ENCODE measurements around the gene RAB1B.
A peak's percentile ranks its signal among the peaks of the same experiment; 100 is the strongest.
"Not testable (repeated sequence)": the region's sequence is repeated elsewhere in the genome, so short reads cannot be mapped to it uniquely, and the experiment has no call there.

The RAB1B gene

DNA sequence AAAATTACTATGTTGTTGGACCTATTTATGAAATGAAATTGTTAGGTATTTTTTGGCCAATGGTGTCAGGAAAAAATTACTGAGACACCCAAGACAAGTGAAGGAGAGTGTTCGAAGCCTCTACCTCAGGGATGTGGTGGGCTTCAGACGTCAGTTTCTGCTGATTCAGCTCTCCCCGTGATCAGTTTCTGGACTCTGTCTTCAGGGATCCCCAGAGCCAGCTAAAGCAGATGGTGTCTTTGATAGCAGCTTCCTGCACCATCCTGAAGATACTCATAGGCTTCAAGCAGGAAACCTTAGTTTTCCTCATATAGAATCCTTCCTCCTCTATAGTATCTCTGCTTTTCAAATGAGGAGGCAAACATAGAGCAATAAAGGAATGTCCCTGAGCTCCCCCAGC is 41.0 kb downstream of the RAB1B start:
- H2AFZ ChIP-seq (ENCODE audit: low read length): no peak overlapping the region
- H2BK12ac ChIP-seq (ENCODE audit: low read length): no peak overlapping the region
- H3K36me3 ChIP-seq (replicated peaks in 1 of 2; ENCODE audit: control insufficient read depth in 2 of 2, insufficient read depth in 2 of 2, low read length in 2 of 2): no peaks in the 10 kb centered on the region
- no peak overlapping the region for H2AK5ac ChIP-seq (ENCODE audit: low read depth, low read length)
- H3K18ac ChIP-seq (ENCODE audit: low read length): no peak overlapping the region
- no peak overlapping the region for H2BK120ac ChIP-seq (ENCODE audit: low read depth, low read length)
- H3K4me3 ChIP-seq (ENCODE audit: low read length in 2 of 2): no peak overlapping the region
- no peak overlapping the region for H3K4me2 ChIP-seq (ENCODE audit: insufficient read depth, low read length, poor library complexity, severe bottlenecking)
- no peak overlapping the region for H2BK5ac ChIP-seq (ENCODE audit: low read length)
- H4K91ac ChIP-seq (ENCODE audit: low read depth, low read length, poor library complexity): no peak overlapping the region
- no peaks in the 10 kb centered on the region for H3K79me1 ChIP-seq (ENCODE audit: low read depth, low read length)
- H4K8ac ChIP-seq (ENCODE audit: low read depth, low read length): no peak overlapping the region
- no peak overlapping the region for H3K27ac ChIP-seq (replicated peaks; ENCODE audit: low read length)
- no peak overlapping the region for H3K14ac ChIP-seq (ENCODE audit: low read length)
- no peak overlapping the region for H3K9ac ChIP-seq (ENCODE audit: low read depth, low read length, poor library complexity)
- no peak overlapping the region for H3K23ac ChIP-seq (ENCODE audit: low read depth, low read length, poor library complexity)
- WGBS, 2 donors (ENCODE audit: extremely low coverage in 2 of 2, insufficient read length in 2 of 2, insufficient replicate concordance in 1 of 2): no CpG with 5 or more reads among the region's 3 CpGs
- H3K4me1 ChIP-seq (ENCODE audit: control insufficient read depth in 2 of 2, insufficient read depth in 1 of 2, low read depth in 1 of 2, low read length in 2 of 2): peaks cover 7 to 8% of the 10 kb centered on the region in 2 donors
- peaks cover 0 to 7% (median 2%) of the 10 kb centered on the region in 3 experiments for H3K27me3 ChIP-seq (ENCODE audit: control insufficient read depth in 3 of 3, insufficient read depth in 3 of 3, low read depth in 1 of 3, low read length in 3 of 3)
- peak overlapping the region; percentile 62 for H2BK15ac ChIP-seq (ENCODE audit: low read length)
- no peak for DNase-seq (ENCODE audit: low spot score)
- H3K4ac ChIP-seq (ENCODE audit: low read length): no peak overlapping the region
- no peaks in the 10 kb centered on the region for H3K9me3 ChIP-seq (replicated peaks in 1 of 2; ENCODE audit: control insufficient read depth in 2 of 2, insufficient read depth in 1 of 2, low read depth in 1 of 2, low read length in 2 of 2)

DNA sequence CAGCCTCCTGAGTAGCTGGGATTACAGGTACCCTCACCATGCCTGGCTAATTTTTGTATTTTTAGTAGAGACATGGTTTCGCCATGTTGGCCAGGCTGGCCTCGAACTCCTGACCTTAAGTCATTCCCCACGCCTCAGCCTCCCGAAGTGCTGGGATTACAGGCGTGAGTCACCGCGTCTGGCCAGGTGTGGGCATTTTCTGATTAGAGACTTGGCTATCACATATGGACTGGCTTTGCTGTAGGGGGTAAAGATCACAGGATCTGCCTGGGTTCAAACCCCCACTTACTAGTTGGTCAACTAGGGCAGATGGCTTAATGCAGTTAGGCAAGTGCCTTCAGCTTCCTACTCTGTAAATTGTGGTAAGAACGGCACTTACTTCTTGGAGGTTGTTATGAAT is 41.9 kb downstream of the RAB1B start:
- H3K27ac ChIP-seq (replicated peaks; ENCODE audit: low read length): no peak overlapping the region
- no peak overlapping the region for H3K23ac ChIP-seq (ENCODE audit: low read depth, low read length, poor library complexity)
- no peak overlapping the region for H2BK5ac ChIP-seq (ENCODE audit: low read length)
- no peak overlapping the region for H4K91ac ChIP-seq (ENCODE audit: low read depth, low read length, poor library complexity)
- no peaks in the 10 kb centered on the region for H3K36me3 ChIP-seq (replicated peaks in 1 of 2; ENCODE audit: control insufficient read depth in 2 of 2, insufficient read depth in 2 of 2, low read length in 2 of 2)
- no peak overlapping the region for H2AK5ac ChIP-seq (ENCODE audit: low read depth, low read length)
- no peak overlapping the region for H3K4me2 ChIP-seq (ENCODE audit: insufficient read depth, low read length, poor library complexity, severe bottlenecking)
- no peak overlapping the region for H2BK120ac ChIP-seq (ENCODE audit: low read depth, low read length)
- no peak for DNase-seq (ENCODE audit: low spot score)
- no peak overlapping the region for H2BK12ac ChIP-seq (ENCODE audit: low read length)
- peaks cover 0 to 5% (median 2%) of the 10 kb centered on the region in 3 experiments for H3K27me3 ChIP-seq (ENCODE audit: control insufficient read depth in 3 of 3, insufficient read depth in 3 of 3, low read depth in 1 of 3, low read length in 3 of 3)
- H3K18ac ChIP-seq (ENCODE audit: low read length): no peak overlapping the region
- WGBS, 2 donors (ENCODE audit: extremely low coverage in 2 of 2, insufficient read length in 2 of 2, insufficient replicate concordance in 1 of 2): no CpG with 5 or more reads among the region's 8 CpGs
- H3K9ac ChIP-seq (ENCODE audit: low read depth, low read length, poor library complexity): no peak overlapping the region
- H2BK15ac ChIP-seq (ENCODE audit: low read length): no peak overlapping the region
- no peaks in the 10 kb centered on the region for H3K9me3 ChIP-seq (replicated peaks in 1 of 2; ENCODE audit: control insufficient read depth in 2 of 2, insufficient read depth in 1 of 2, low read depth in 1 of 2, low read length in 2 of 2)
- peaks cover 7 to 8% of the 10 kb centered on the region in 2 donors for H3K4me1 ChIP-seq (ENCODE audit: control insufficient read depth in 2 of 2, insufficient read depth in 1 of 2, low read depth in 1 of 2, low read length in 2 of 2)
- H3K79me1 ChIP-seq (ENCODE audit: low read depth, low read length): no peaks in the 10 kb centered on the region
- H3K14ac ChIP-seq (ENCODE audit: low read length): no peak overlapping the region
- no peak overlapping the region for H3K4me3 ChIP-seq (ENCODE audit: low read length in 2 of 2)
- H3K4ac ChIP-seq (ENCODE audit: low read length): no peak overlapping the region
- H2AFZ ChIP-seq (ENCODE audit: low read length): no peak overlapping the region
- no peak overlapping the region for H4K8ac ChIP-seq (ENCODE audit: low read depth, low read length)

DNA sequence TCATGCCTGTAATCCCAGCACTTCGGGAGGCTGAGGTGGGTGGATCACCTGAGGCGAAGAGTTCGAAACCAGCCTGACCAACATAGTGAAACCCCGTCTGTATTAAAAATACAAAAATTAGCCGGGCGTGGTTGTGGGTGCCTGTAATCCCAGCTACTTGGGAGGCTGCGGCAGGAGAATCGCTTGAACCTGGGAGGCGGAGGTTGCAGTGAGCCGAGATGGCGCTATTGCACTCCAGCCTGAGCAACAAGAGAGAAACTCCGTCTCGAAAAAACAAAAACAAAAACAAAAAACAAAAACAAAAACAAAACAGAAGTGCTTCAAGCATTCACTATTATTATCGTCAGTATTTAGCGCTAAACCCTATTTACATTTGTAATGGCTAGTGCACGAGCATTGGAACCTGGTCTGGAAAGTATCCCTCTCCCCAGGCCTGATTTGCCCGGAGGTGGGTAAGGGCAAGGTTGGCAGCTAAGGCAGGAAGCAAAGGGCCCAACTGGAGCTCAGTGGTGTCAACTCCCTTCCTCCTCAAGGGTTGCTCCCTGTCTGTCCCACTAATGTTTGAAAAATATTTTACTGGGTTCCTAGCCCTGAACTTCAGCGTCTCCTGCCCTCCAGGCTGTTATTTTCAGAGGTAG is 42.5 kb downstream of the RAB1B start:
- H3K4me2 ChIP-seq (ENCODE audit: insufficient read depth, low read length, poor library complexity, severe bottlenecking); H3K36me3 ChIP-seq (replicated peaks in 1 of 2; ENCODE audit: control insufficient read depth in 2 of 2, insufficient read depth in 2 of 2, low read length in 2 of 2); H3K9ac ChIP-seq (ENCODE audit: low read depth, low read length, poor library complexity); H3K4ac ChIP-seq (ENCODE audit: low read length); DNase-seq (ENCODE audit: low spot score); H2BK12ac ChIP-seq (ENCODE audit: low read length); H3K23ac ChIP-seq (ENCODE audit: low read depth, low read length, poor library complexity); H3K79me1 ChIP-seq (ENCODE audit: low read depth, low read length); H3K4me3 ChIP-seq (ENCODE audit: low read length in 2 of 2); H3K27ac ChIP-seq (replicated peaks; ENCODE audit: low read length); H3K4me1 ChIP-seq (ENCODE audit: control insufficient read depth in 2 of 2, insufficient read depth in 1 of 2, low read depth in 1 of 2, low read length in 2 of 2); H3K9me3 ChIP-seq (replicated peaks in 1 of 2; ENCODE audit: control insufficient read depth in 2 of 2, insufficient read depth in 1 of 2, low read depth in 1 of 2, low read length in 2 of 2); H3K18ac ChIP-seq (ENCODE audit: low read length); H2BK5ac ChIP-seq (ENCODE audit: low read length); H3K27me3 ChIP-seq (ENCODE audit: control insufficient read depth in 3 of 3, insufficient read depth in 3 of 3, low read depth in 1 of 3, low read length in 3 of 3); H3K14ac ChIP-seq (ENCODE audit: low read length); H2BK120ac ChIP-seq (ENCODE audit: low read depth, low read length); H4K8ac ChIP-seq (ENCODE audit: low read depth, low read length); H4K91ac ChIP-seq (ENCODE audit: low read depth, low read length, poor library complexity): not testable (repeated sequence)
- no CpG with 5 or more reads among the region's 18 CpGs for whole genome bisulfite sequencing, 2 donors (ENCODE audit: extremely low coverage in 2 of 2, insufficient read length in 2 of 2, insufficient replicate concordance in 1 of 2)
- Histone ChIP-seq H2BK15ac (ENCODE audit: low read length) (peak overlapping the region; percentile 51), H2AFZ (ENCODE audit: low read length) (peak overlapping the region; percentile 93), H2AK5ac (ENCODE audit: low read depth, low read length) (peak overlapping the region; percentile 76)

DNA sequence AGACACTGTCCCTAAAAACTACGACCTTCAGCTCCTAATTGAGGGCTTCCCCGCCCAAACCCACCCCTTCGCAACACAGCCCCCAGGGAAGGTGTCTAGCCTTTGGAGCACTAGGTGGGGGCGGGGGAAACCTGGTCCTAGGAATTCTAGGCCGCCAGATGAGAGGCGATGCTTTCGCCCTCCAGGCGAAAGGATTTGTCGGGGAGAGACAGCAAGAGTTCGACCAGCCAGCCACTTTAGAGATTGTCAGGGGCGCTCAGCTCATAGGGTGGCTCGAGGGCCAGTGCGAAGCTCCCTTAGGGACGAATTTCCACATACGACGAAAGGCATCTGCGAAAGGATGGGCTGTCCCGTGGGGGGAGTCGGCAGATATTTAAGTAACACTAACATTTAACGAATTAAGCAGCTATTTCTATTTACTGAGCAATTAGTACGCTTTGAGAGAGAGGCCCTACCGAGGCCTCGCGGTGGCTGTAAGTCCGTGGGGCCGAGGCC is 43.1 kb downstream of the RAB1B start:
- peaks cover 0 to 4% (median 2%) of the 10 kb centered on the region in 3 experiments for H3K27me3 ChIP-seq (ENCODE audit: control insufficient read depth in 3 of 3, insufficient read depth in 3 of 3, low read depth in 1 of 3, low read length in 3 of 3)
- no peak for DNase-seq (ENCODE audit: low spot score)
- H2BK5ac ChIP-seq (ENCODE audit: low read length): no peak overlapping the region
- no peak overlapping the region for H3K27ac ChIP-seq (replicated peaks; ENCODE audit: low read length)
- WGBS, 2 donors (ENCODE audit: extremely low coverage in 2 of 2, insufficient read length in 2 of 2, insufficient replicate concordance in 1 of 2): no CpG with 5 or more reads among the region's 26 CpGs
- H3K4me1 ChIP-seq (ENCODE audit: control insufficient read depth in 2 of 2, insufficient read depth in 1 of 2, low read depth in 1 of 2, low read length in 2 of 2): peaks cover 8 to 9% of the 10 kb centered on the region in 2 donors
- H3K36me3 ChIP-seq (replicated peaks in 1 of 2; ENCODE audit: control insufficient read depth in 2 of 2, insufficient read depth in 2 of 2, low read length in 2 of 2): no peaks in the 10 kb centered on the region
- no peak overlapping the region for H3K14ac ChIP-seq (ENCODE audit: low read length)
- peak overlapping the region; percentile 93 for H2AFZ ChIP-seq (ENCODE audit: low read length)
- peak overlapping the region; percentile 64 for H3K4me2 ChIP-seq (ENCODE audit: insufficient read depth, low read length, poor library complexity, severe bottlenecking)
- no peak overlapping the region for H3K4ac ChIP-seq (ENCODE audit: low read length)
- H2AK5ac ChIP-seq (ENCODE audit: low read depth, low read length): peak overlapping the region; percentile 76
- H3K4me3 ChIP-seq (ENCODE audit: low read length in 2 of 2): peak overlapping the region in 1 of 2 donors; percentile 56
- H3K9ac ChIP-seq (ENCODE audit: low read depth, low read length, poor library complexity): no peak overlapping the region
- no peaks in the 10 kb centered on the region for H3K9me3 ChIP-seq (replicated peaks in 1 of 2; ENCODE audit: control insufficient read depth in 2 of 2, insufficient read depth in 1 of 2, low read depth in 1 of 2, low read length in 2 of 2)
- no peak overlapping the region for H2BK12ac ChIP-seq (ENCODE audit: low read length)
- H3K18ac ChIP-seq (ENCODE audit: low read length): no peak overlapping the region
- H4K8ac ChIP-seq (ENCODE audit: low read depth, low read length): no peak overlapping the region
- no peak overlapping the region for H3K23ac ChIP-seq (ENCODE audit: low read depth, low read length, poor library complexity)
- H3K79me1 ChIP-seq (ENCODE audit: low read depth, low read length): no peaks in the 10 kb centered on the region
- peak overlapping the region; percentile 51 for H2BK15ac ChIP-seq (ENCODE audit: low read length)
- no peak overlapping the region for H4K91ac ChIP-seq (ENCODE audit: low read depth, low read length, poor library complexity)
- no peak overlapping the region for H2BK120ac ChIP-seq (ENCODE audit: low read depth, low read length)

All from neuronal stem cell (in vitro differentiated cells).